GM18517 (cell line): ENCODE results near the gene IGF2BP2.
"Not testable (repeated sequence)": the region's sequence is repeated elsewhere in the genome, so short reads cannot be mapped to it uniquely, and the experiment has no call there.

Experiments used
- ATAC-seq: cut with Tn5 transposase; IDR thresholded peaks from one replicate; pipeline ENCODE4 v1.9.1; 2021; ENCODE audit warnings: mild to moderate bottlenecking, moderate library complexity; ENCODE audit not compliant: unreplicated experiment

The IGF2BP2 gene

GRCh38 chr3:185716436-185717108, 108.3 kb downstream of the IGF2BP2 start:
- no peak for ATAC-seq

GRCh38 chr3:185715091-185715490, 109.8 kb downstream of the IGF2BP2 start:
- no peak for ATAC-seq

GRCh38 chr3:185714085-185714484, 110.8 kb downstream of the IGF2BP2 start:
- ATAC-seq, result no peak

GRCh38 chr3:185713015-185713414, 111.8 kb downstream of the IGF2BP2 start:
- no peak for ATAC-seq

- ATAC-seq, result no peak
Observed at GRCh38 chr3:185712337-185712736, 112.5 kb downstream of the IGF2BP2 start.

GRCh38 chr3:185711255-185711870, 113.5 kb downstream of the IGF2BP2 start:
- no peak for ATAC-seq

GRCh38 chr3:185709251-185709955, 115.4 kb downstream of the IGF2BP2 start:
- ATAC-seq, result no peak

- ATAC-seq, result no peak
Observed at GRCh38 chr3:185708392-185708791, 116.5 kb downstream of the IGF2BP2 start.

- no peak for ATAC-seq
Observed at GRCh38 chr3:185705498-185705897, 119.3 kb downstream of the IGF2BP2 start.

- no peak for ATAC-seq
Observed at GRCh38 chr3:185702262-185703225, 122.3 kb downstream of the IGF2BP2 start.

- no peak for ATAC-seq
Observed at GRCh38 chr3:185701611-185702261, 123.1 kb downstream of the IGF2BP2 start.

- no peak for ATAC-seq
Observed at GRCh38 chr3:185699927-185700326, 124.9 kb downstream of the IGF2BP2 start.

- ATAC-seq, result not testable (repeated sequence)
Observed at GRCh38 chr3:185697228-185697627, 127.6 kb downstream of the IGF2BP2 start.

GRCh38 chr3:185696039-185696438, 128.8 kb downstream of the IGF2BP2 start:
- ATAC-seq, result no peak

GRCh38 chr3:185693985-185694653, 130.7 kb downstream of the IGF2BP2 start:
- ATAC-seq, result no peak

GRCh38 chr3:185691622-185692021, 133.2 kb downstream of the IGF2BP2 start:
- ATAC-seq, result no peak

GRCh38 chr3:185687271-185687878, 137.5 kb downstream of the IGF2BP2 start:
- ATAC-seq, result no peak

- ATAC-seq, result no peak
Observed at GRCh38 chr3:185685231-185686035, 139.4 kb downstream of the IGF2BP2 start.

- ATAC-seq, result no peak
Observed at GRCh38 chr3:185680231-185680630, 144.6 kb downstream of the IGF2BP2 start.
